ENCODE measurements around the gene TUBGCP3.
"Not testable (repeated sequence)": the region's sequence is repeated elsewhere in the genome, so short reads cannot be mapped to it uniquely, and the experiment has no call there.

The TUBGCP3 gene

DNA sequence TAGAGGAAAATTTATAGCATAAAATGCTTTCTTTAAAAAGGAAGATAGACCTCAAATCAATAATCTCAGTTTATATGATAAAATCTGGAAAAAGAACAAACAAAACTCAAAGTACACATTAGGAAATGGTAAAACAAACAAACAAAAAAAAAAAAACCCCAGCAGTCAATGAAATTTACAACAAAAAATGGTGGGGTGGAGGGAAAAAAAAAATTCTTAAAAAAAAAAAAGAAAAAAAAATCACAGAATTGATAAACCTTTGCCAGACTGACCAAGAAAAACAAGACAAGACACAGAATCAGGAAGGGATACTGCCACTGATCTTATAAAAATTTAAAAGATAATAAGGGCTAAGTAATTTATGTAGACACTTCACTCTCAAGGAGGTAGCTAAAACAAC lies 11.2 kb downstream of the TUBGCP3 start:
- no peak for DNase-seq (ENCODE audit: low read depth)

DNA sequence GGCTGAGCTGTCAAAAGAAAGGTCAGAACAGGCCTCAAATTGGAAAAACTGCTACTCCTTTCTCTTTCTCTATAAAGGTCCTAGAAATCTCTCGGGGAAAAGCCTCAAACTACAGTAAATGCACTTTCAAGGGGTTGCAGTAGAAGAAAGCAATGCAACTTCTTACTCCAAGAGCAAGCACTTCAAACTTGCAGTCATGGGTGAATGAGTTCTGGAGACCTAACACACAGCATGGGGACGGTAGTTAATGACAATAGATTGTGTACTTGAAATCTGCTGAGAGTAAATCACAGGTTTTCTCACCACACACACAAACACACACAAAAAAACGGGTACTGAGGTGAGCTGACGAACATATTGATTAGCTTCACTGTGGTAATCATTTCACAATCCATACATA lies 11.8 kb downstream of the TUBGCP3 start:
- DNase-seq (ENCODE audit: low read depth): no peak

DNA sequence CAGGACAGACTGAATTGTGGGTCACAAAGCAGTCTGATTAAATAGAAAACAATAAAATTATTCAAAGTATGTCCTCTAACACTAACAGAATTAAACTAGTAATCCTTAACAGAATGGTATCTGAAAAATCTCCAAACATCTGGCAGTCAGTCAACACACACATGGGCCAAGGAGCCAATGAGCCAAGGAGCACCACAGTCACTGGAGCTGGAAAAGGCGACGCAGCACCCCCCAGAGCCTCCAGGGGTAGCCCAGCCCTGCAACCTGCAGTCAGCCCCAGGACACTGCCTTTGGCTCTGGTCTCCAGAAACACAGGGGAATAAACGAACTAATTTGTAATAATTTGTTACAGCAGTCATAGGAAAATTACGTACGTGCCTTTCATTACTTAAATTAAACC lies 12.3 kb downstream of the TUBGCP3 start:
- no peak for DNase-seq (ENCODE audit: low read depth)

DNA sequence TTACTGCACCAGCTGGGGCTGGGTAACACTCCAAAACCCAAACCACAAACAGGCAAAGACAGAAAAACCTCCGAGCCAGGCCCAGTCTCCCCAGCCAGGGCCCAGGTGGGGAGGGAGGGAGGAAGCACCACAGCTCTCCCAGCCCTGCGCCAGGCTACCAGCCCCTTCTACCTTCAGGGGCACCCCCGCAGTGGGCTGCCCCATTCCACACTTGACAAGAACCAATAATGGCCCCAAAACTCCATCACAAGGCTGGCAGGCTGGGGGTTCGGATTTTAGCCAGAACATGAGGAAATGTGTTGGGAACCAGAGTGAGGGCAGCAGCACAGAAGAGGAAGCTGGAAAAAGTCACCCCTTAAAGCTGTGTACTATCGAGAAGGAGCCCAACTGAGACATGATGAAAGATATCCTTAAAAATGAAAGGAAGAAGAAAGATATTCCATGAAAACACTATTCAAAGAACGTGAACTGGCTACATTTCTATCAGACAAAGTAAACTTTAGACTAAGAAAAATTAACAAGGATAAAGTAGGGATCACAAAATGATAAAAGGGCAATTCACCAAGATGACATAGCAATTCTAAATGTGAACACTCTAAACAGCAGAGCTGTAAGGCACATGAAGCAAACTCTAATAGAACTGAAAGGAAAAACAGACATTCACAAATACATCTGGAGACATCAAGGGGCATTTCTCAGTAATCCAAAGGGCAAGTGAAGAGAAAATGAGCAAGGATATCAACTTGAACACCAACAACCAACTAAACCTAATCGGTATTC lies 12.9 kb downstream of the TUBGCP3 start:
- DNase-seq (ENCODE audit: low read depth): no peak

DNA sequence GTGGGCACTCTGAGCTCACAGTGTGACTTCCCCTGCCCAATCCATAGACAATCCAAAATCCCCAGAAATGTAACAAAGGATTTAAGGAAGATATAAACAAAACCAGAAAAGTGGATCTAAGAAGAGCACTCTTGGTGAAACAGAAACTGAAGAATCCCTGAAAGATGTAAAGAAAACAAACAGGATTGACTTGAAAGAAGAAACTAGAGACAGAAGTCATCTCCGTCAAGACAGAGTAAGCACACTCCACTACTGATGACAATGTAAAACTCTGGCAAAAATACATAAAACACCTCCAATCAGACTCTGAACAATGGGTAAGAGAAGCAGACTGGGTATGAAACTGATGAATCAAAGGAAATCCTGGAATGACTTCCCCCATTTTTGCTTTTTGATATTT lies 13.5 kb downstream of the TUBGCP3 start:
- no peak for DNase-seq (ENCODE audit: low read depth)

DNA sequence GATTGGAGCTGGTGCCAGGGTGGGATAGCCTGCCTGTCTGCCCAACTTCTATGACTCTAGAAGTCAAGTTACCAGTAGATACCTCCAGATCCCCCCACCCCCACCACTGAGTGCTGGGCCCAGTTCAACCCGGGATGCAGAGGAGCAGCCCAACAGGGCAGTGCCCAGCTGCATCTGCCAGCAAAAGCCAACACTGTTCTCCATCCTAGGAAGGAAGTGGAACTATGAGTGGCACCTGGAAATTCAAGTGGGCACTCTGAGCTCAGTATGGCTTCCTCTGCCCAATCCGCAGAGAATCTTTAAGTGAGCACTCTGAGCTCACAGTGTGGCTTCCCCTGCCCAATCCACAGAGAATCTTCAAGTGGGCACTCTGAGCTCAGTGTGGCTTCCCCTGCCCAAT lies 14.2 kb downstream of the TUBGCP3 start:
- DNase-seq (ENCODE audit: low read depth): no peak

DNA sequence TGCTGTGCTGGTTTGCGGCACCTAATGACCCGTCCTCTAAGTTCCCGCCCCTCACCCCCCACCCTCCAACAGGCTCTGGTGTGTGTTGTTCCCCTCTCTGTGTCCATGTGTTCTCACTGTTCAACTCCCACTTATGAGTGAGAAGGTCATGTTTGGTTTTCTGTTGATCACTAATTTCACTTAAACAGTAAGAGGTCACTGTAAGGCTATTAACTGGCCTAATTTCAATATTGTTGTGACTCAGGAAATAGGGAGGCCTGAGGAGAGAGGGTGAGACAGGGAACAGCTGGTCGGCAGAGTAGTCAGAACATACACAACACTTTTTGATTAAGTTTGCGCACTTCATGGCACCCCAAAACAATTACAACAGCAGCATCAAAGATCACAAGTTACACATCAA lies 15.6 kb downstream of the TUBGCP3 start:
- DNase-seq (ENCODE audit: low read depth): no peak

DNA sequence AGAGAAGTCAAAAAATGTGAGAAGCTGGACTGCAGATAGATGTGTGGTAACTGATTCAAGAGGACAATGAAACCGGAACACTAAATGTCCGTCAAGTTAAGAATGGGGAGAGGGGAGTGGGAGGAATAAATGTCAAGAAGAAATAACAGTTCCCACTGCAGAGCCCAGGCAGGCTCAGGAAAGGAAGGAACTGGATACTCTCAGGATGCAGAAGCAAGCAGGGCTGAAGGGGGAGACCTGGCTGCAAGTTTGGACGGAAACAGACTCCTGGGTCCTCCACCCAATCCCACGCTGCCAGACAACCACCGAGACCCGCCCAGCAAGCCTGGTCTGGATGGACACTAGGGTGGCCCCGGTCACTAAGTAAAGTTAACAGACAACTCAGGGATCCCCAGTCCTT lies 18.1 kb downstream of the TUBGCP3 start:
- DNase-seq (ENCODE audit: low read depth): no peak

DNA sequence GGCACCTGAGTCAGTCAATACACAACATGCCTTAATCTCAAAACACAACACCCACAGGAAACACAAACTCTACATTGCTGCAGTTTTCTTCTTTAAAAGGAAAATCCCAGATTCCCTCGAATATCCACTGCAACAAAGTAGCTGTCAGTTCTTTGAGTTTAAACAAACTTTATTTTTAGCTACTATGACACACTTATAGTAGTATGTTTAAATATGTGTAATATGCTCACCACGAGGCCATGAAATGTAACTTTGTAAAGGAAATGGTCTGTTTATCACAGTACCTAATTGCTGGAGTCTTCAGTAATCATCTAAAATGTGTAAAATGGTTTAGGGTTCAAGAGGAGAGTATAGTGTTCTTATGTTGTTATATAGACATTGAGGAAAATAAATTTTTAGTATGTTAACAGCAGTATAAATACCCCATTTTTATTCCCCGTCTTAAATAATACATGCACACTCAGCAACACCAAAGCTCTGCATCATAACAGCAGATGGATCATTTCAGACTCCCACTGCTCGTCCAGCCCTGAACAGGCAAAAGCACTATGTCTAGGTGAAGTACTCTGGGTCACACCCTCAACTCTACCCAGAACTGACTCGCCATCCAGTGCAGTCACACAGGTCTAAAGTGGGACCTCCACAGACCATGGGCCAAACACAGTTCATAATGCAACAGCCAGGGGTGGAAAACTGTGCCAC lies 20.6 kb downstream of the TUBGCP3 start:
- no peak for DNase-seq (ENCODE audit: low read depth)

DNA sequence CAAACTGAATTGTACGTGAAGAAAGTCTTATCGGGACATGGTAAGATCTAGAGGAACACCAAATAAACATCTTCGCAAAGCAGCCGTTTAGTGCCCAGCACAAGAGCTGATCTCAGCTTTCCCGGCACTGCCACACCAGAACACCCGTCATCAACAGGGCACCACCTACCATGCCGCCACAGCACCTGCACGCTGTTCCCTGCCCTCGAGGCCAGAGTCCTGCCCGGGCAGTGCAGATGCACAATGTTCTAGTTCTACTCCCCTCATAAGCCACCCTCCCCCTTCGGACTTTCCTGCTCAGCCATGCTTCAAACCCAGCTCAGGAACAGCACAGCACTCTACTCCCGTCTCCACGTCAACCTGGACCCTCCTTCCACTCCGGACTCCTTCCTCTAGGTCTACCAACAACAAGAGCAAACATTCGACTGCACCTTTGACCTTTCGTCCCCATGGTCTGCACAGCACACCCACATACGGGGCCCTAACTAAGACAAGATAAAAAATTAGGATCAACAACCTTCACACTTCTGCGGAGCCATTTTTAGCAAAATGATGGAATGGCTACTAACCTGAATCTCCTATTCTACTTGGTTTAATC lies 25.1 kb downstream of the TUBGCP3 start:
- no peak for DNase-seq (ENCODE audit: low read depth)

DNA sequence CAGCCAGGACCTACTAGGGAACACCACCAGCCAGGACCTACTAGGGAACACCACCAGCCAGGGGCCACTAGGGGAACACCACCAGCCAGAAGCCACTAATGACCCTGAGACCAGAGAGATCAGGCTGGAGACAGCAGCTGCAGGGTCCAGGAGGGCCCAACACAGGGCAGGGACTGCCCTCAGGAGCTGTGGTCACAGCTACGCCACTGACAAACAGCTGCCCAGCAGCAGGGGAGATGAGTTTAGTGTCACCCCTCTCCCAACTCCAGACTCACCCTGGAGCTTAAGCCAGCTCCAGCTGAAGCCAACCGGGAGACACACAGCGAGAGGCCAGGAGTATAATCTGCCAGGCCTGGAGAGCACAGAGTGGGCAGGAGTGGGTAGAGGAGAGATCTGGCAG lies 25.7 kb downstream of the TUBGCP3 start:
- no peak for DNase-seq (ENCODE audit: low read depth)

DNA sequence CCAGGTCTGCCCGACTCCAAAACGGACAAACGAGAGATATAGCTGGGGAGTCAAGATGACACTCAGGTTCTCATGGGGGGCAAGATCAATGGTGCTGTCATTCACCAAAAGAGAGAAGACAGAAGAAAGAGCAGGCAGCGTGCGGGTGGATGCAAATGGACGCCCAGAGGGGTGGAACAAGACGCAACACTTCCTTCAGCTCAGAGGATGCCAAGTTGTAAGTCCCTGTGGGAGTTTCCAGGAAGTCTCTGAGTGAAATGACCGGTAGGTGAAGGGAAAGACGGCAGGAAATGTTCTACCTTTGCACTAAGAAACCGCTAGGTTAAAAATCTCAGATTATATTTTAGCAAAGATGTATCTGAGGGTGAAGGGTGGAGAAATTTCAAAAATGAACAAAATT lies 26.5 kb downstream of the TUBGCP3 start:
- DNase-seq (ENCODE audit: low read depth): no peak

DNA sequence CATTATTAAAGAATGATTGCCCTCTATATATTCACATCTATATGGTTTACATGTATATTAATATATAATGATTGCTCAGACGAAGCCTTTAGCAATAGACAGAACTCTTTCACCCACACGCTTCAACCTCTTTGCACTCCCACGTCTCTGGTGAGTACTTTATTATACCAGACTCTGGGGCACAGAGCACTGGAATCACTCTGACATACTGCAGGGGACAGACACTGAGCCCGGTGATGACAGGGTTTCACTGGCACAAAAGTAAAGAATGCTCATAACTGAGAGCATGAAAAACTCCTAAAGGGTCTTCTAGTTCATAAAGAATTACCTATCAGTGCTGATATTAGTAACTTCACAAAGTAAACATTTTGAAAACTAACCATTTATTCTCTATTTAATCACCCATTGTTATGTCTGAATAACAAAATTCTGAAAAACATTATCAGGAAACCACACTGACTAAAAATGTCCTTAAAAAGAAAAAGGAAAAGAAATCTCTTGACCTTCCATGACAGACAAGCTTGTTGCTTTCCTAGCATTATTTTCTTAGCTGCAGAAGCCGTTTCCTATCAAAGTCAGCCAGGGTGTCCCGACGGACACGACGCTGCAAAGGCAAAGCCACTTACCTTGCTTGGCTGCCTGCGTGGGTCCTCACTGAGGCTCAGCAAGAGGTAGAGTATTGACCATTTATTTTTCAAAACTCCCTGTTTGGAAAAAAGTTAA lies 29.1 kb downstream of the TUBGCP3 start:
- no peak for DNase-seq (ENCODE audit: low read depth)

DNA sequence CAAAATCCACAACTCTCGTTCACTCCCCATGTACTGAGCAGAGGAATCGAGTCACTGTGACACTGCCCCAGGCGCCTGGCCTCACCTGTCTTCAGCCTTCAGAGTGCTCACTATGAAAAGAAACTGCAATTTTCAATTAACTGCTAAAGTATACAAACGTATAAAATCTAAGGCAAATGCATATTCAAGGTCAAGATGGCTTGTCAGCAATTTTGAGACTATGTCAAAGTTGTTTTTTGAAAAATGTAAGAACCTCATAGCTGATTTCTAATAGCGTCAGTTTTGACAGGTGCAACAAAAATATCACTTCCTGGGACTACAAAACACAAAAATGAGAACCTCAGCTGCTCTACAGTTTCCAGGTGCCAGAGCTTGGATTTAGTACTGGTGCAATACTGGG lies 31.4 kb downstream of the TUBGCP3 start:
- no peak for DNase-seq (ENCODE audit: low read depth)

DNA sequence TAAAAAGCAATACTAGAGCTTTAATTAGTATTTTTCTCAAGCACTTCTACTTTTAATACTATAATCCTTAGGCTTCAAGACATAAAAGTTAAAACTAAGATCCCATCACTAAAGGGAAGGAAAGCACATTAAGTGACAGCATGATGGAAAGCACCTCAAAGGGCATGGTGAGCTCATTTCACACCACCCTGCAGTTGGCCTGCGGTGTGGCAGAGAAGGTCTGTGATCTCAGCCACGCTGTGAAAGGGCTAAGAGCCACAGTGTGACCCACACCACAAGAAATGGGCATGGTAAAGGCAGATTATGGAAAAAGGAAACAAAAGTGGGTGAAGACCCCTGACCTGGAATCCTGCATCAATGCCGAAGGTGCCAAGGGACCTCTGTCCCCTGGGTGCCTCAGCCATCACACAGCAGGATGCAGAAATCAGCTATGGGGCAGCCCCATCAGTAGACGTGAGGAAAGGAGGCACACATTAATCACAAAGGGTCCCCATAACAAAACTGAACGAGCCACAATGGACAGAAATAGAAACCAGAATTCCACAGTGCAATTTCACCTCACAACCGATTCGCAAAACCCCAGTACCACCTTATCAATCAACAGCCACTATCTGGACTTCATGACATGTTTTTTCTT lies 33.6 kb downstream of the TUBGCP3 start:
- DNase-seq (ENCODE audit: low read depth): no peak

DNA sequence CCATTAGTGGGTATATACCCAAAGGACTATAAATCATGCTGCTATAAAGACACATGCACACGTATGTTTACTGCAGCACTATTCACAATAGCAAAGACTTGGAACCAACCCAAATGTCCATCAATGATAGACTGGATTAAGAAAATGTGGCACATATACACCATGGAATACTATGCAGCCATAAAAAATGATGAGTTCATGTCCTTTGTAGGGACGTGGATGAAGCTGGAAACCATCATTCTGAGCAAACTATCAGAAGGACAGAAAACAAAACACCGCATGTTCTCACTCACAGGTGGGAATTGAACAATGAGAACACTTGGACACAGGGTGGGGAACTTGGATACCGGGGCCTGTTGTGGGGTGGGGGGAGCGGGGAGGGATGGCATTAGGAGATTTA lies 39.0 kb downstream of the TUBGCP3 start:
- not testable (repeated sequence) for DNase-seq (ENCODE audit: low read depth)

DNA sequence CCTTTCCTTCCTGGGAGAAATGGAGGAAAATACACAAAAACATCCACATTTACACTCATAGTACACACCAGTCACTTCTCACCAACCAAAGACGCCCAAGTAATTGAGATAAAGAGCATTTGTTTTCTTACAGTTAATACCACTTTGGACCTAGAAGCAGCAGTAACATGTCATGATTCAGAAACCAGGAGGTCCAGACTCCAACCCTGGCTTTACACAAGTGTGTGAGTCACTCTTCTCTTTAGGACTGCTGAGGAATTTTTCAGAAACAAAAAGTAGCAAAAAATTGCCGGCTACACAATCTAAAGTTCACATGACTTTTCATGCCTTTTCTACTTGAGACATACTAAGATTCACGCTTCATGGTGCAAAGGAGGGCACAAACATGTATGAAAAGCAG lies 42.1 kb downstream of the TUBGCP3 start:
- no peak for DNase-seq (ENCODE audit: low read depth)

DNA sequence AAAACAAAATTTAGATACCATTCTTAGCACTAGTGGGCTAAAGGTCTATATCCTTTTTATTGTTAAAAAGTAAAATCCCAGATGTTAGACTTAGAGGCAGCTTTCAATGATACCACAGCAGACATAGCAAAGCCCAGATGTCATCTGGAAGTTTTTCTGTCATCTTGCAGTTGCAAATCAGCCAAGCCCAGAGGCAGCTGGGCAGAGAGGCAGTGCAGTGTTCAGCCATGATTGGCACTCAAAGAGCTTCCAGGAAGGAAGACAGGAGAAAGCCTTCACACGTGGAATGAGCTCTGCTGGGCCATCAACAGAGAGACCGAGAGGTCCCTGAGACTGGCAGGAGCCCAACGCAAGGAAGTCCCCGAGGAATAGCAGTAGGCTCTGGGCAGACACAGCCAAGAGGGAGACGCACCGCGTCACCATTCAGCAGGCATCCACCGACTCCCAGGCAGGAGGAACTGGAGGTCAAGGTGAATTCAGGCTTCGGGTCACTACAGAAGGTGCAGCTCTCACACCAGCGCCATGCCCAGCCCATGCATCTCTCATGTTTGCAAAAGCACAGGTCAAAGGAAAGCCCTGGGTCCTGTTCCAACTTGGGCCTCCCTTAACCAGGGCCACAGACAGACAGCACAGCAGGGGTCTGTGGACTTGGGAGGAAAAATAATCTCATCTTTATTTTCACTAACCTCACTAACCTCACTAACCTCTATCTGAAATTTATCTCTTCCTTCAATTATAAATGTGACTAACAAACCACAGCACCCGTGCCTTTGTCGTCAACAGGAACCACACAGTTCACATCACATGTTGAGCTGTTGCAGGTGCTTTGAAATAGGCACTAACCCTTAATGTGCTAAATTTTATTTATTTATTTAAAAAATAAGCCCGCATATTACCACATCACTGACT lies 54.9 kb downstream of the TUBGCP3 start:
- peak; percentile 11 for DNase-seq (ENCODE audit: low read depth)

DNA sequence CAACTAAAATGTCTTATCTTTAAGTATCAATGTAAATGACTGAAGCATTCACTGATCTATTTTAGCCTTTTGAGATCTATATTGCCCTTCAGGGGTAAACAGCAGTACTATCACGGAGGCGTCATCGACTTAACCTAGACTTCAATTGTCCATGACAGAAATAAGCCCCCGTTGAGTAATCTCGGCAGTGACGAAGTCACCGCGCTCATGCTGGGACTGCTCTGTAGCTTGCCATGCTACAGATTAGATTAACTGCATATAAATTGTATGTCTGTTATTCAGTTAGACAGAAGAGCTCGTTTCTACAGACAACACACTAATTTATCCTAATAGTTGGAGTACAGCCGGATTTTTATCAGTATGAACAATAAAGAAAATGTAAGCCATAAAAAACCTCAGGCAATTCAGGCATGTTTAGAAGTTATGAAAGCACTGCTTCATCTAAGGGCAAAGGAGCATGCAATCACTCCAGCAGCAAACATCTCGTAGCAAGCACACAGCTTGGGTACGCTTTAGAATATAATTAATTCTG lies 56.6 kb downstream of the TUBGCP3 start:
- DNase-seq (ENCODE audit: low read depth): no peak

DNA sequence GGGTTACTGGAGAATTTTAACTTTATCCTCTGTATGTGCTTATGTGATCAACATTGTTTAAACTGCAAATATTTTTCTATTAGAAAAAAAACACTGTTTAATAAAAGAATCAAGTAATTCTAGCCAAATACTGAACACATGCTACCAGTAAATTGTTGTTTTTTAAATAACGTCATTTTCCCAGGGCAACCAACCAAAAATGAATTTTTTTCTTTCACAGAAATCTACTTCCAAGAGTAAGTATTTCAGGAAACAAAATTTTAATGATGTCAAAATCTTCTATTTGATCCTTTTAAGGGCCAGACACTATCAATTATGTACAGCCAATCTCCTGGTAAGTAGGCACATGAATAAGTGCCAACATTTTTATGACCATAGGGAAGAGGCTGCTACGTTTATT lies 57.1 kb downstream of the TUBGCP3 start:
- no peak for DNase-seq (ENCODE audit: low read depth)

DNA sequence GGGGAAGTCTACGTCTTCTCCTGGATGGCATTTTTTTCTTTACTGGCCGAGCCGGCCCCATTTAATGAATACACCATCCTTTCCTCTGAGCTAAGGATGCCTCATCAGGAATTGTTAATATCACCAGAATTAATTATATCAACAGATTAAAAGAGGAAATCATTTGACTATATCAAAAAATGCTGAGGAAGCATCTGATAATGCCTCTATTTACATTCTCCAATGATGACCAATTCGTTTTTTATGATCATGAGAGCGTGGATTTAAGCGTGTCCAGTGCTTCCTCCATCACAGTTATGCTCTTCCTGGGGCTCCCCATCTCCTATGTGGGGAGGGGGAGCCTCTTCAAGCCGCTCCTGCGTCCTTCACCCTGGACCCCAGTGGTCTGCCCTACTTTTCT lies 58.7 kb downstream of the TUBGCP3 start:
- no peak for DNase-seq (ENCODE audit: low read depth)
